ENCODE results near the gene GRK1.
"Not testable (repeated sequence)": the region's sequence is repeated elsewhere in the genome, so short reads cannot be mapped to it uniquely, and the experiment has no call there.

GRK1 gene

DNA sequence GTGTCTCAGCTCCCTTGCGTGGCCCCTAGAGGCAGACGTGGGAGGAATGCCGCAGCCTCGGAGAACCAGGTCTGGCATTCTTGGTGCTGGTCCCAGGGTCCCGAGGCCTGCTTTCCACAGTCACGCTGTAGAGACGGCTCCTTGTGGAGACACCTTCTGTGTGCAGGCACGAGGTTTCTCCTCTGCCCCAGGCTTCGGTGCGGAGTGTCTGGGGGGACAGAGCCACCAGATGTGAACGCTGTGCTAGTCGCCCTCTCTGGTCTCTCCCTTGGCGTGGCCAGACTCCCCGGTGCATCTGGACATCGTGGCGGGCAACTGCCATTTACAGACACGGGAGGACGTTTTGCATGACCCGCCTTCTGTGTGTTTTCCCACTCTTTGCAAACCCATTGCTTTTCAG lies 84.5 kb downstream of the GRK1 start:
- H3K4me3 ChIP-seq (ENCODE audit: low read depth, low read length): no peak overlapping the region
- TF ChIP-seq, protein P1, sequence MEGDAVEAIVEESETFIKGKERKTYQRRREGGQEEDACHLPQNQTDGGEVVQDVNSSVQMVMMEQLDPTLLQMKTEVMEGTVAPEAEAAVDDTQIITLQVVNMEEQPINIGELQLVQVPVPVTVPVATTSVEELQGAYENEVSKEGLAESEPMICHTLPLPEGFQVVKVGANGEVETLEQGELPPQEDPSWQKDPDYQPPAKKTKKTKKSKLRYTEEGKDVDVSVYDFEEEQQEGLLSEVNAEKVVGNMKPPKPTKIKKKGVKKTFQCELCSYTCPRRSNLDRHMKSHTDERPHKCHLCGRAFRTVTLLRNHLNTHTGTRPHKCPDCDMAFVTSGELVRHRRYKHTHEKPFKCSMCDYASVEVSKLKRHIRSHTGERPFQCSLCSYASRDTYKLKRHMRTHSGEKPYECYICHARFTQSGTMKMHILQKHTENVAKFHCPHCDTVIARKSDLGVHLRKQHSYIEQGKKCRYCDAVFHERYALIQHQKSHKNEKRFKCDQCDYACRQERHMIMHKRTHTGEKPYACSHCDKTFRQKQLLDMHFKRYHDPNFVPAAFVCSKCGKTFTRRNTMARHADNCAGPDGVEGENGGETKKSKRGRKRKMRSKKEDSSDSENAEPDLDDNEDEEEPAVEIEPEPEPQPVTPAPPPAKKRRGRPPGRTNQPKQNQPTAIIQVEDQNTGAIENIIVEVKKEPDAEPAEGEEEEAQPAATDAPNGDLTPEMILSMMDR (IDR thresholded peaks at IDR 0.05; ENCODE audit: borderline replicate concordance, insufficient read depth, low read depth, low read length): no peak

DNA sequence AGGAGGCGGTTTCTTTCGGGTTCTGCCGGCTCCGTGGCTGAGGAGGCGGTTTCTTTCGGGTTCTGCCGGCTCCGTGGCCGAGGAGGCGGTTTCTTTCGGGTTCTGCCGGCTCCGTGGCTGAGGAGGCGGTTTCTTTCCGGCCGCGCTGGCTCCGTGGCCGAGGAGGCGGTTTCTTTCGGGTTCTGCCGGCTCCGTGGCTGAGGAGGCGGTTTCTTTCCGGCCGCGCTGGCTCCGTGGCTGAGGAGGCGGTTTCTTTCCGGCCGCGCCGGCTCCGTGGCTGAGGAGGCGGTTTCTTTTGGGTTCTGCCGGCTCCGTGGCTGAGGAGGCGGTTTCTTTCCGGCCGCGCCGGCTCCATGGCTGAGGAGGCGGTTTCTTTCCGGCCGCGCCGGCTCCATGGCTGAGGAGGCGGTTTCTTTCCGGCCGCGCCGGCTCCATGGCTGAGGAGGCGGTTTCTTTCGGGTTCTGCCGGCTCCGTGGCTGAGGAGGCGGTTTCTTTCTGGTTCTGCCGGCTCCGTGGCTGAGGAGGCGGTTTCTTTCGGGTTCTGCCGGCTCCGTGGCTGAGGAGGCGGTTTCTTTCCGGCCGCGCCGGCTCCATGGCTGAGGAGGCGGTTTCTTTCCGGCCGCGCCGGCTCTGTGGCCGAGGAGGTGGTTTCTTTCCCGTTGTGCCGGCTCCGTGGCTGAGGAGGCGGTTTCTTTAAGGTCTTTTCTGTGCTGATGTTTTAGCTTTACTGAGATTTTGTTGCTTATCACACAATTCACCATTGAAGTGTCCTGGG lies 85.4 kb downstream of the GRK1 start:
- not testable (repeated sequence) for H3K4me3 ChIP-seq (ENCODE audit: low read depth, low read length)

DNA sequence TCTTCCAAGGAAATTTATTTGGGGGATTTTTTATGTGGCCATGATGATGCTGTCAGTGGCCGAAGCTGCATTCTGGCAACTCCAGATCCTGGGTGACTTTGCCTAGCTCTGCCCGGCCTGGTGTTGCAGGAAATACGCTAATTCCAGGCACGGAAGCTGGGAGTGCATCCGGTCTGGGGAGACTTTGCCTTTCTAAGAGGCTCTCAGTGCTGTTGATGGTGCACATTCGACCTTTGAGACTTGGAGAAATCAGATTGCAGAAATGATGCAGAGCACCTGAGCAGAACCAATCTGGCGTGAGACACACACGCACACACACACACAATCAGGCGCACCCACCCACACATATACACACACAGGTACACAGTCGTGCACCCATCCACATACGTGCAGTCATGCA lies 86.2 kb downstream of the GRK1 start:
- no peak overlapping the region for H3K4me3 ChIP-seq (ENCODE audit: low read depth, low read length)
- TF ChIP-seq, protein P1 (IDR thresholded peaks at IDR 0.05; ENCODE audit: borderline replicate concordance, insufficient read depth, low read depth, low read length): no peak

DNA sequence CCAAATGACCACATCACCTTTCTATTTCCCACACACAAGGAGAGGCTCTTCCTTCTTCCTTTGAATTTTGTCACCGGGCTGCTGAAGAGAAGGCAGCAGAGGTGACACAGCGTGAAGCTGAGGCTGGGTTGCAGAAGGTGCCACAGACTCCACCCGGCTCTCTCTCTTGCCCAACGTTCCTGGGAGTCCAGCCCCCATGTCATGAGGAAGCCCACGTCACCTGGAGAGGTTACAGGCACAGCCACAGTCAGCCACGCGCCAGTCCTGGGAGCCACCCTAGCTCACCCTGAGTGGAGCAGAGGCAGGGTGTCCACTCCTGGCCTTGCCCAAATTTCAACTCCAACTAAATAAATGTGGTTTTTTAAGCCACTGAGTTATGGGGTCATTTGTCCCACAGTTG lies 87.2 kb downstream of the GRK1 start:
- TF ChIP-seq, protein P1 (IDR thresholded peaks at IDR 0.05; ENCODE audit: borderline replicate concordance, insufficient read depth, low read depth, low read length): no peak
- no peak overlapping the region for H3K4me3 ChIP-seq (ENCODE audit: low read depth, low read length)

DNA sequence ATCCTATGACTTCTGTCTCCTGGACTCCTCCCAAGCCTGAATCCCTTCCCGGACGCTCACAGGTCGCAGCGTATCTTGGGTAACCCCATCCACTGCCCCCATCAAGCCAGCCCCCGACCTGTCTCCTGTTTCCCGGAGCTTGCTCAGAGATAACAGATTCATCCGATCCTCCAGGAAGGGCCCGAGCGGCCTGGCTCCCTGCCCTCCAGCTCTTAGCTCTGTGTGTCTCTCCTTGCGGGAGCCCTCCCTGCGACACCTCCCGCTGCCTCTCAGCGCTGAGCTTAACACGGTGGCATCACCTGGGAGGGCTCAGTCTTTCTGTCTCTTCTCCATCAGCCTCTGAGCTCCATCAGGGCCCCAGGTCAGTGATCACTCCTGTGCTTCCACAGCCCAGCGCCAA lies 87.7 kb downstream of the GRK1 start:
- TF ChIP-seq, protein P1 (IDR thresholded peaks at IDR 0.05; ENCODE audit: borderline replicate concordance, insufficient read depth, low read depth, low read length): no peak
- H3K4me3 ChIP-seq (ENCODE audit: low read depth, low read length): no peak overlapping the region

DNA sequence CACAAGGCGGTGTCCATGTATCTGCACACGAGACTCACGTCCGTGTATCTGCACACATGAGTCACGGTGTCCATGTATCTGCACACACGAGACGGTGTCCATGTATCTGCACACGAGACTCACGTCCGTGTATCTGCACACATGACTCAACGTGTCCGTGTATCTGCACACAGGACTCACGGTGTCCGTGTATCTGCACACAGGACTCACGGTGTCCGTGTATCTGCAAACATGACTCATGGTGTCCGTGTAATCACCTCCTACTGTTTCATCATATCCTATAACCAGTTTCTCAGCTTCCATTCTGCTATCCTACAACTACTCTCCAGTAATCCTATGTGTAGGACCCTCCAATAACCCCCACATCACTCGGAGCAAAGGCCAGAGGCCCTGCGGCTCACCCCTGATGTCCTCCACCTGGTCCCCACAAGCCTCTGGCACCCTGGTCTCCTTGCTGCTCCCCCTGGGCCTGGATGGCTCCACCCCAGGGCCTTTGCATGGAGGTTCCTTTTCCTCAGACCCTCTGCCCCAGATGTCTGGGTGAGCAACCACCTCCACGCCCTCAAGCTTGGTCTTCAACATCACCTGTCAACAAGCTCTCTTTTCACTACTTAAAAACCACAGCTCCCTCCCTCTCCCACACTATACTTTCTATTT lies 89.5 kb downstream of the GRK1 start:
- TF ChIP-seq, protein P1 (IDR thresholded peaks at IDR 0.05; ENCODE audit: borderline replicate concordance, insufficient read depth, low read depth, low read length): no peak
- no peak overlapping the region for H3K4me3 ChIP-seq (ENCODE audit: low read depth, low read length)

DNA sequence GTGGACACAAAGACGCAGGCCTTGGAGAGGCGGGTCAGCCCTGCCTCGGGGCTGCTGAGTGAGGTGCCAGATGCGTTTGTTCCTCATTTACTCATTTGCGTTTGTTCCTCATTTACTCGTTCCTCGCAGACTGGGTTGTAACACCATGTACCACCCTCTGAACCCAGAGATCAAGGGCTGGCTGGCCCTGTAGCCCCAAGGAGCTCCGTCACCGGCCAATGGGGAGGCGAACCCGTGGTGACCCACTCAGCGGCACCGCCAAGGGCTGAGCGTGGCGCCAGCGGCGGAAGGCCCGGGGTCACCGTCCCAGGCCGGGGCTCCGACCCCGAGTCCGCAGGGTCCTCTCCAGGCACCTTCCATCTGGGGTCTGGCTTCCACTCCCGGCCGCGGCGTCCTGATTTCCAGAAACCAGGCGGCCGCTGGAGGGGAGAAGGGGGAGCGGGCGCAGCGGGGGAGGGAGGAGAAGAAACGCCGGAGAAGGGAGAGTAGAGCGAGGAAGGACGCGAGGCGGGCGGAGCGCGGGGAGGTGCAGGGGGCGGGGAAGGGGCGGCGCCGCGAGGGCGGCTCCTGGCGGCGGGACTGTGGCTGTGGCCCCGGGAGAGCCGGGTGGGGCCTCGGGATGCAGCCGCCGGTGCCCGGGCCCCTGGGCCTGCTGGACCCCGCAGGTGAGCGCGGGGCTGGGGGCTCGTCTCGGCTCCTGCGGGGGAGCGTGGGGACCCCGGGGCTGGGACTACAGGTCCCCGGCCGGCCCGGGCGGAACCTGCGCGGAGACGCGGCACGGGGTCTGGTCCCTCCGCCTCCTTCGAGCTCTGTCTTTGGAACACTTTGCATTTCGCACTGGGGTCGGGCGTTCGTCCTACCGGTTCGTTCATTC lies 91.9 kb downstream of the GRK1 start, which contains the start of gene TMEM255B:
TSS of gene TMEM255B (plus strand) at position 576 of the 874 bp plus-strand sequence. CDS start at position 620, 44 bp downstream.
- peak within 1 kb of the TSS; percentile 35 for H3K4me3 ChIP-seq (ENCODE audit: low read depth, low read length)
- TF ChIP-seq, protein P1 (IDR thresholded peaks at IDR 0.05; ENCODE audit: borderline replicate concordance, insufficient read depth, low read depth, low read length): no peak

Data from GM12875 (cell line).